Adipocyte (in vitro differentiated cells): Measurements from ENCODE around the gene PPP1R14C.
"Not testable (repeated sequence)": the region's sequence is repeated elsewhere in the genome, so short reads cannot be mapped to it uniquely, and the experiment has no call there.

Experiments
- DNase-seq: peaks from one replicate; pipeline ENCODE4 v3.0.0-alpha.2; 2015; ENCODE audit warnings: low read depth
- H3K27me3 ChIP-seq: replicated peaks from 2 replicates; pipeline ENCODE4 v1.7.0; 2013; ENCODE audit warnings: mild to moderate bottlenecking, low read length, moderate library complexity; ENCODE audit not compliant: control insufficient read depth, insufficient read depth
- H3K36me3 ChIP-seq: 2 replicates; pipeline ENCODE4 v1.7.0; 2013; ENCODE audit warnings: low read length, mild to moderate bottlenecking, moderate library complexity; ENCODE audit not compliant: control insufficient read depth, insufficient read depth, severe bottlenecking
- H3K4me1 ChIP-seq: 2 replicates; pipeline ENCODE4 v1.7.0; 2013; ENCODE audit warnings: mild to moderate bottlenecking, low read length, moderate library complexity; ENCODE audit not compliant: control insufficient read depth, insufficient read depth
- H3K4me3 ChIP-seq: 2 replicates; pipeline ENCODE4 v1.7.0; 2013; ENCODE audit warnings: mild to moderate bottlenecking, low read length, moderate library complexity
- H3K9ac ChIP-seq: 2 replicates; pipeline ENCODE4 v1.7.0; 2013; ENCODE audit warnings: mild to moderate bottlenecking, low read length, moderate library complexity
- H3K9me3 ChIP-seq: 2 replicates; pipeline ENCODE4 v1.7.0; 2013; ENCODE audit warnings: mild to moderate bottlenecking, low read length, moderate library complexity; ENCODE audit not compliant: control insufficient read depth

PPP1R14C gene

DNA sequence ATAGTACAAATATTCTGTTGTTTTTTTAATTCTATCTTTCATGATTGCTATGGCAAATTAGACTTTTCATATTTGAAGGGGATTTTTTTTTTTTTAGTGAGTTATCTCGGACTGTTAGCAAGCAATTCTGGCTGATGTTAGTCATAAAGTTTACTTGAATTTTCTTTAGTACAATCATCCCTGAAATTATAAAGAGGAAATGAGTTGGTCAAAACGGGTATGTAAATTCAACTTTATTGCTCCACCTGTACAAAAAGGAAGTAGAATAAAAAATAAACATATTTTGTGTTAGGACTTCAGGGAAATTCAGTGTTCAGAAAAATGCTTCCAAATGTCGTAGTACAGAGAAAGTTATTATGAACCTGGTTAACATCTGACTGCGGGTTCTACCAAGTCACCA, 40.3 kb downstream of the PPP1R14C start:
- Histone ChIP-seq H3K9me3 (no peaks in the 10 kb centered on the region), H3K36me3 (no peaks in the 10 kb centered on the region), H3K4me1 (no peaks in the 10 kb centered on the region), H3K9ac (no peak overlapping the region), H3K27me3 (no peaks in the 10 kb centered on the region), H3K4me3 (no peak overlapping the region)
- DNase-seq = no peak

DNA sequence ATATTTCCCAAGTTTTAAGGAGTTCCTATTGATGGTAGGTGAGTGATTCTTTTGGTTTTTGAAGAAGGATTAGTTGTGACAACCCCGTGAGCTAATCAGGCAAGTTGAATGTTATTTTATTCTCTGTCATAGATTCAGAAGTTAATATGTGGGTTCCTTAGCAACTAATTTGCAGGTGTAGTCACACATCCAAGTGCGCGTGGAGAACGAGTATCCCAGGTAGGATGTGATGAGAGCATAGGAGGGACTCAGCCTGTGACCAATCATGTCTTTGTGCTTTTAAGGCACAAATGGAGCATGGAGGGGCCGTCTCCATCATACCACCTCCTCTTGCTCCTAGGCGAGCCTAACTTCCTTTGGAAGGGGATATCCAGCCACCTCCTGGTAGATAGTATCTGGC, 41.1 kb downstream of the PPP1R14C start:
- no peaks in the 10 kb centered on the region for H3K9me3 ChIP-seq
- no peak overlapping the region for H3K9ac ChIP-seq
- H3K36me3 ChIP-seq = no peaks in the 10 kb centered on the region
- no peak for DNase-seq
- H3K4me1 ChIP-seq = no peaks in the 10 kb centered on the region
- no peaks in the 10 kb centered on the region for H3K27me3 ChIP-seq
- no peak overlapping the region for H3K4me3 ChIP-seq

DNA sequence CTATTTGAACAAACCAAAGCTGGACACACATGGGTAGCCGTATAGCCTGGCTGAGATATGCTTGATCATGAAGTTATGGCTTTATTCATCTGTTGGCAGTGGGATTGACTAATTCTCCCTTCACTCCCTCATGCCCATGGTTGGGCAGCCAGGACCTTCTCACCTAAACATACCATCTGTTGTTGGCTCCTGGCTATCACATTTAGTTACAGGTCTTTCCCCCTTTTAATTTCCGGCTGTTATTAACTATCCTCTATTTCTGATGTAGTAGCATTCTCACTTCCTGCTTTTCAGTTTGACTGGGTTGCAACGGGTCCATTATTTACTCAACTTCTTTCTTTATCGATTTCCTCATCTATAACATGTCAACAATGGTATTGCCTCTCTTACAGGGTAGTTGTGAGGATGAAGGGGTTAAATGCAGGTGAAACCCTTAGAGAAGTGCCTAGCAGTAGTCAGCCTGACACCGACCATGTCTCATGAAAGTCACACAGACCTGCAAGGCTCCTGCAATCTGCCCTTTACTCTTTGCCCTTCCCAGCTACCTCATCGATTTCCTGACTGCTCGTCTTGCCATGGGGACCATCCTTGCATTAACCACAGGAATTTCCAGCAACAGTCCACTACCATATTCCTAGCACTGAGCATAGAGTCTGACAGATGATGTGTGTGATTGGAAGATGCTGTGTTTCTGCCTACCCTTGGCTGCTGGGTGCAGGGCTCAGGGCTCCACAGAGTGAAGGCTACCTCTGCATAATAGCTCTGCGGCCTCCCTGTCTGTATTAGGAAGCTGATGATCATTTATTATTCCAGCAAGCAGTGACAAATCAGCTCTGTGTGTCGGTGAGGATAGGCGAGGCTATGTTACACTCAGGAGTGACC, 42.2 kb downstream of the PPP1R14C start:
- Histone ChIP-seq H3K9ac (no peak overlapping the region), H3K36me3 (no peaks in the 10 kb centered on the region), H3K27me3 (peaks cover 5% of the 10 kb centered on the region), H3K4me1 (no peaks in the 10 kb centered on the region), H3K9me3 (no peaks in the 10 kb centered on the region), H3K4me3 (no peak overlapping the region)
- no peak for DNase-seq

DNA sequence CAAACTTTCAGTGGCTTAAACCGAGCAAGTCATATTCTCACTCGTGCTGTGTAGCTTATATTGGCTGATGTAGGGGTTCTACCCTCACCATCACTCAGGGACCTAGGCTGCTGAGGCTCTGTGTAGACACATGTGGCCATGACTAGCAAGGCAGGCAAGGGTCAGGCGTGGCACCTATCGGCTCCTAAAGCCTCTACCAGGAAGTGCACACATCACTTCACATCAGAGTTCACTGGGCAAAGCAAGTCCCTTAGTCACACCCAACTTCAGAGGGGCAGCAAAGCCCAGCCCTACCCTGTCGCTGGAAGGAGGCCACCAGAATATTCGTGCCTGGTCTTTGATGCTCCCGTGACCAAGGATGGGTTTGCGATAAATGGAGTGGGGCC, 42.9 kb downstream of the PPP1R14C start:
- H3K4me1 ChIP-seq = no peaks in the 10 kb centered on the region
- H3K4me3 ChIP-seq = no peak overlapping the region
- H3K9ac ChIP-seq = no peak overlapping the region
- H3K9me3 ChIP-seq = no peaks in the 10 kb centered on the region
- peaks cover 7% of the 10 kb centered on the region for H3K27me3 ChIP-seq
- no peaks in the 10 kb centered on the region for H3K36me3 ChIP-seq
- DNase-seq = no peak

DNA sequence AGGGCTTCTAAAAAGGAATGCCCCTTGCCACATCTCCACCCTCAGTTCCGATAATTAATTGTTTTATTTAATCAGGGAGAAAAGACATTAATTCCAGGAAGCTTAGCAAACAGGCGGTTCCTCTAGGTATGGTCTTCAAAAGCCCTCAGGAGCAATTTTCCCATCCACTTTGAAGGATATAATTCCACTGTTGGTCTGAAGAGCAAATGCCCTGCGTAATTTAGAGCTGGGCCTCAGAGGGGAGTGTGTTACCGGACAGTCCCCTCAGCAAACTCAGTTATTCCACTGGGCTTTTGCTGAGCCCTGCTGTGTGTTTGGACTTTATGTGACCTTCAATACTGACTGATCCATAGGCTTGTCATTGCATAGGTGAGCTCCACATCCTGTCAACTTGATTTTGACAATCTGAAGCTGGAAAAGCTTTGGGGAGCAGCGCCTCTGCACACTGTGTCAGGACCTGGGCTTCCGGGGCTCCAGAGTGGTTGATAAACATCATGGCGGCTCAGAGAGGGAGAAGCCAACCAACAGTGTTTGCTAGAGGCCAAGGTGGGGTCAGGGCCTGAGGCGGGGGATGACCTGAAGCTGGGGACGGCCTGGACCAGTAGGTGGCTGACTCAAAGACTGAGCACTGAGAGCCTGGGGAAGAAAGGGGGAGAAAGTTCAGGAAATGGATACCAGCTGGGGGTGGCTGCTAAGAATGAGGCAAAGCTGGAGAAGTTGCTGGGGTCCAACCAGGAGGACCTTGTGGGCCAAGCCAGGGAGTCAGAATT, 43.5 kb downstream of the PPP1R14C start:
- H3K27me3 ChIP-seq = peaks cover 7% of the 10 kb centered on the region
- no peak for DNase-seq
- H3K9ac ChIP-seq = no peak overlapping the region
- H3K4me3 ChIP-seq = no peak overlapping the region
- no peaks in the 10 kb centered on the region for H3K36me3 ChIP-seq
- H3K9me3 ChIP-seq = no peaks in the 10 kb centered on the region
- no peaks in the 10 kb centered on the region for H3K4me1 ChIP-seq

DNA sequence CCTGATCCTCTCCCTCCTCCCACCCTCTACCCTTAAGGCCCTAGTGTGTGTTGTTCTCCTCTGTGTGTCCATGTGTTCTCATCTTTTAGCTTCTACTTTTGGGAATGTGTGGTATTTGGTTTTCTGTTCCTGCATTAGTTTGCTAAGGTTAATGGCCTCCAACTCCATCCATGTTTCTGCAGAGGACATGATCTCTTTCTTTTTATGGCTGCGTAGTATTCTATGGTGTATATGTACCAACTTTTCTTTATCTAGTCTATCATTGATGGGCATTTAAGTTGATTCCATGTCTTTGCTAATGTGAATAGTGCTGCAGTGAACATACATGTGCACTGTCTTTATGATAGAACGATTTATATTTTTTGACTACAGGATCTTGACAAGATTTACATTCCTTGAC, 44.6 kb downstream of the PPP1R14C start:
- H3K27me3 ChIP-seq, H3K4me1 ChIP-seq, H3K9me3 ChIP-seq, H3K4me3 ChIP-seq, H3K36me3 ChIP-seq, H3K9ac ChIP-seq, DNase-seq: not testable (repeated sequence)

DNA sequence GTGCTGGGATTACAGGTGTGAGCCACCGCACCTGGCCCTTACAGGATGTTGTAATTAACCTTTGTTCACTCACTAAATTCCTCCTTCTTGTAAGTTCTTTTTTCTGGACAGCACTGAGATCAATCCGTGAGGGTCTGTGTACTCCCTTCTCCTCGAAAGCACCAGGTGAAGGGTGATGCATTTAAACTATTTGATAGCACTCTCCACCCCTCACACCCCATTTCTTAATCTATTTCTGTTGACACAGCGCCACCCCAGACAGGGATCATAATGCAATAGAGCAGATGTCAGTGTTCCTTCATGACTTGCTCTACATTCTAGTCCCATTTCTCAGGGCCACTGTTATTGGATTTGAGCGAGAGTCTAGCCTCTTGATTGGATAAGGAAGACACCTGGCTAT, 46.3 kb downstream of the PPP1R14C start:
- no peaks in the 10 kb centered on the region for H3K9me3 ChIP-seq
- H3K9ac ChIP-seq = no peak overlapping the region
- no peaks in the 10 kb centered on the region for H3K36me3 ChIP-seq
- peaks cover 7% of the 10 kb centered on the region for H3K27me3 ChIP-seq
- no peak overlapping the region for H3K4me3 ChIP-seq
- H3K4me1 ChIP-seq = peaks cover 9% of the 10 kb centered on the region
- DNase-seq = no peak

DNA sequence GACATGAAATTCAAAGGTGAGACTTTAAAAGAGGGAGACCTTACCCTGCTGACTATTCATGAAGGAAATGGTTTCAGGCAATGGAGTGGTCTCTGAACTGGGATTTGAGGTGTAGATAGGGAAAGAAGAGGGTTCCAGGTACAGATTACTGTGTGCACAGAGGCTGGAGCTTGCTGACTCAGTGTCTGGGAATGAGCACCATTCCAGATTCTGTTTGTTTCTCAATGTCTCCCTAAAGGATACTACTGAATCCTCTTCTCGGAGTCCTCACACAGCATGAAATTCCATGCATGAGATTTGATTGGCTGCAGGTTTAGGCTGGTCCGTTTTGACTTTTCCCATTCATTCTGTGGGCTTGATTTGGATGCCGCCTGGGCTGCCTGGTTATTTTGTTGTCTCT, 49.0 kb downstream of the PPP1R14C start:
- Histone ChIP-seq H3K27me3 (peaks cover 7% of the 10 kb centered on the region), H3K9ac (no peak overlapping the region), H3K4me1 (peaks cover 20% of the 10 kb centered on the region), H3K9me3 (no peaks in the 10 kb centered on the region), H3K36me3 (no peaks in the 10 kb centered on the region), H3K4me3 (no peak overlapping the region)
- DNase-seq = peak; percentile 45

DNA sequence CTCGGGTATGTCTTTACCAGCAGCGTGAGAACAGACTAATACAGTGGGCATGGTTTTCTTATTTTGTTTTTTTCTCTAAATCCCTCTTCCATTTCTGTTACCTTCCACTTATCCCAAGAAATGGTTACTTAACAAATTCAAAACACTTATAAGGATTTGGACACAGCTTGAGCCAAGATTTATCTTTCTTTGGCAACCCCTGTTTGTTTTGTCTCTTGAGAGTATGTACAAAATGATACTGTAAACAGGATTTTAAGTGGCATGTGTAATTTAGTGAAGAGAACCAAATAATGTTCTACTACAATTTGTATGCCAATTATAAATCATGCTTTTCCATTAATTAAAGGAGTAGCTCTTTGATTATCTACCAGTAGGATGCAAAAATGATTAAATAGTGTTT, 51.4 kb downstream of the PPP1R14C start:
- H3K4me3 ChIP-seq = no peak overlapping the region
- peaks cover 11% of the 10 kb centered on the region for H3K27me3 ChIP-seq
- H3K4me1 ChIP-seq = peaks cover 20% of the 10 kb centered on the region
- H3K9ac ChIP-seq = no peak overlapping the region
- H3K36me3 ChIP-seq = no peaks in the 10 kb centered on the region
- DNase-seq = no peak
- H3K9me3 ChIP-seq = no peaks in the 10 kb centered on the region

DNA sequence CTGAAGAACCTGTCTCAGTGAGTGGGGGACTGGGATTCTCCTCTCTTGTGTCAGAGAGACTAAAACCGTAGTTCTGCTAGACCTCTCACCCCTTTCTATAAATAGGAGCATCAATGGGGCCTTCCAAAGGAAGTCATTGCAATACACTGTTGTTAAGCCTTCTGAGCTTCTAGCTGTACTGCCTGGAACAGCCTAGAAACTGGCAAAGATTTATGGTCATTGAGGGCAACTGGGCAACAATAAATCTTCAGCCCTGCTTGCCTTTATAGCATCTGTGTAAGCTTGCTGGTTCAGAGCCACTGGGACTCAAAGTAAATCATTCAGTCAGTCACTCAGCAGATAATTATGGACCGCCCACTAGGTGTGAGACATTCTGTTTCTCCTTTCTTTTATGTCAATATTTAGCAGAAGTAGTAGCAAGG, 53.2 kb downstream of the PPP1R14C start:
- no peak for DNase-seq
- Histone ChIP-seq H3K27me3 (peaks cover 4% of the 10 kb centered on the region), H3K4me1 (peaks cover 20% of the 10 kb centered on the region), H3K36me3 (no peaks in the 10 kb centered on the region), H3K4me3 (no peak overlapping the region), H3K9ac (no peak overlapping the region), H3K9me3 (no peaks in the 10 kb centered on the region)

DNA sequence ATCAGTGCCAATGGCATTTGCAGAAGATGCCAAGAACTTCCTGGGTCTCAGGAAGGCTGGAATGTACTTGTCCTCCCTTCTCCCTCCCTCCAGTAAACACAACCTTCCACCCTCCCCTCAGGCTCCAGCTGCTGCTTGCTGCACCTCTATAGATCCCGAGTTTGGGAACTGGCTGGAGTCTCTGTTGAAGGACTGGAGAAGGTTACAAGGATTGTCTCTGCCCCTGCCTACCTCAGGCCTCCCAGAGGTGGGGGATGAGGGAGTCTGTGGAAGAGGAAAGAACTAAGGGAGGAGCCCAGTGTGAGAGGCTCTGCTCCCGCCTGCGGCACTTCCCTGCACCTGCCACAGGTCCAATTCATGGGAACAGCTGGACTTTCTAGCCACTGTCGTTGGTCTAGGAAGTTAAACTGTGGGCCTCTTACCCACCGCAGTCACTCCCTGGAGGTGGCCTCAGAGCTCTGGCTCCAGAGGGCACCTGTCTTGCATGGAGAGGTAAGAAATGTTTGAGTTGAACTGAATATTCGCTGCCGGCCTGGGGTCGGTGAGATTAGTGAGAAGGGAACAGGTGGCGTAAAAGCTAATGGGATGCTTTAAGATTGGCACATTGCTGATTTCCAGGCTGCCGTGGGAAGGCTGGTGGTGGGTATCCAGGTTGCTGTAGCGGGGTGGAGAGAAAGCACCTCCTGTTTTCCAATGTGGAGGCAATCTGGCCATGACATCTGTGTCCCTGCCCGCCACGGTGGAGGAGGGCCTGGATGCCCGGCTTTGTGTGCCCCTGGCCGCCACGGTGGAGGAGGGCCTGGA, 54.3 kb downstream of the PPP1R14C start:
- no peak overlapping the region for H3K9ac ChIP-seq
- H3K36me3 ChIP-seq = no peaks in the 10 kb centered on the region
- H3K27me3 ChIP-seq = peaks cover 4% of the 10 kb centered on the region
- no peak for DNase-seq
- H3K9me3 ChIP-seq = no peaks in the 10 kb centered on the region
- no peak overlapping the region for H3K4me3 ChIP-seq
- peaks cover 13% of the 10 kb centered on the region for H3K4me1 ChIP-seq
